NCI-H2227 treated with DMSO at 0.1 percent for 48 hours (cell line): Measurements from ENCODE around the gene LSS.

ENCODE experiments used
- DNase-seq: peaks from one replicate; lab custom pipeline; 2025; lab: John Stamatoyannopoulos, UW

Gene LSS

GRCh38 chr21:46168659-46169386, 59.8 kb downstream of the LSS start:
- no peak for DNase-seq

GRCh38 chr21:46168238-46168637, 60.3 kb downstream of the LSS start:
- DNase-seq = no peak

- DNase-seq = no peak
Measured at GRCh38 chr21:46165098-46165497, 63.5 kb downstream of the LSS start.

GRCh38 chr21:46163380-46163779, 65.2 kb downstream of the LSS start:
- no peak for DNase-seq

- no peak for DNase-seq
Measured at GRCh38 chr21:46161633-46162592, 66.7 kb downstream of the LSS start.

- DNase-seq = no peak
Measured at GRCh38 chr21:46160907-46161632, 67.5 kb downstream of the LSS start.

GRCh38 chr21:46160657-46160906, 68.0 kb downstream of the LSS start:
- DNase-seq = no peak

- DNase-seq = no peak
Measured at GRCh38 chr21:46159841-46160656, 68.5 kb downstream of the LSS start.

- no peak for DNase-seq
Measured at GRCh38 chr21:46159390-46159789, 69.2 kb downstream of the LSS start.

GRCh38 chr21:46158666-46159300, 69.8 kb downstream of the LSS start:
- no peak for DNase-seq

- no peak for DNase-seq
Measured at GRCh38 chr21:46157987-46158451, 70.6 kb downstream of the LSS start.

- no peak for DNase-seq
Measured at GRCh38 chr21:46157396-46157986, 71.1 kb downstream of the LSS start.

- no peak for DNase-seq
Measured at GRCh38 chr21:46156678-46157077, 71.9 kb downstream of the LSS start.

GRCh38 chr21:46156378-46156645, 72.3 kb downstream of the LSS start:
- DNase-seq = no peak

GRCh38 chr21:46155514-46156377, 72.8 kb downstream of the LSS start, which contains the start of gene FTCD:
TSS of gene FTCD (minus strand) at chr21:46155579. CDS start at chr21:46155523, 56 bp downstream.
- no peak for DNase-seq

GRCh38 chr21:46154955-46155513, 73.5 kb downstream of the LSS start:
- no peak for DNase-seq

- no peak for DNase-seq
Measured at GRCh38 chr21:46154155-46154954, 74.2 kb downstream of the LSS start.

- no peak for DNase-seq
Measured at GRCh38 chr21:46153247-46154154, 75.1 kb downstream of the LSS start.
